GM11168 (cell line): Measurements from ENCODE around the gene RAPGEFL1.
"Not testable (repeated sequence)": the region's sequence is repeated elsewhere in the genome, so short reads cannot be mapped to it uniquely, and the experiment has no call there.

Experiments used
- in situ Hi-C: fragments of 300-500 bp; cut with MboI; formaldehyde crosslinking; loops from one replicate; pipeline ENCODE4 v1.12.0; 2022; ENCODE audit warnings: low sequenced_read_pairs; ENCODE audit not compliant: unreplicated experiment

The RAPGEFL1 gene

DNA sequence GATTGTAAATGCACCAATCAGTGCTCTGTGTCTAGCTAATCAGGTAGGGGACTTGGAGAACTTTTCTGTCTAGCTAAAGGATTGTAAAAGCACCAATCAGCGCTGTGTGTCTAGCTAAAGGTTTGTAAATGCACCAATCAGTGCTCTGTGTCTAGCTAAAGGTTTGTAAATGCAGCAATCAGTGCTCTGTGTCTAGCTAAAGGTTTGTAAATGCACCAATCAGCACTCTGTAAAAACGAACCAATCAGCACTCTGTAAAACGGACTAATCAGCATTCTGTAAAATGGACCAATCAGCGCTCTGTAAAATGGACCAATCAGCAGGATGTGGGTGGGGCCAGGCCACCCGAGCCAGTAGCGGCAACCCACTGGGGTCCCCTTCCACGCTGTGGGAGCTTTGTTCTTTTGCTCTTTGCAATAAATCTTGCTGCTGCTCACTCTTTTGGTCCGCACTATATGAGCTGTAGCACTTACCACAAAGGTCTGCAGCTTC is 20.7 kb downstream of the RAPGEFL1 start:
- in situ Hi-C loops: loop anchor here (10.0 kb wide), 1 partner anchor 87 kb away; the partner anchor contains the start of gene CDC6

DNA sequence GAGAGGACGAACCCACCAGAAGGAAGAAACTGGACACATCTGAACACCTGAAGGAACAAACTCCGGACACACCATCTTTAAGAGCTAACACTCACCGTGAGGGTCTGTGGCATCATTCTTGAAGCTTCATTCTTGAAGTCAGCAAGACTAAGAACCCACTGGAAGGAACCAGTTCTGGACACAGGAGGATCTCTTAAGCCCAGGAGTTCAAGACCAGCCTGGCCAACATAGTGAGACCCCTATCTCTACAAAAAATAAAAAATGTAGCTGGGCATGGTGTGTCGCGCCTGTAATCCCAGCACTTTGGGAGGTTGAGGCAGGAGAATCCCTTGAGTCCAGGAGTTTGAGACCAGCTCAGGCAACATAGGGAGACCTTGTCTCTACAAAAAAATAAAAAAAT is 21.3 kb downstream of the RAPGEFL1 start:
- in situ Hi-C loops: loop anchor here (10.0 kb wide), 1 partner anchor 86 kb away; the partner anchor contains the start of gene CDC6

DNA sequence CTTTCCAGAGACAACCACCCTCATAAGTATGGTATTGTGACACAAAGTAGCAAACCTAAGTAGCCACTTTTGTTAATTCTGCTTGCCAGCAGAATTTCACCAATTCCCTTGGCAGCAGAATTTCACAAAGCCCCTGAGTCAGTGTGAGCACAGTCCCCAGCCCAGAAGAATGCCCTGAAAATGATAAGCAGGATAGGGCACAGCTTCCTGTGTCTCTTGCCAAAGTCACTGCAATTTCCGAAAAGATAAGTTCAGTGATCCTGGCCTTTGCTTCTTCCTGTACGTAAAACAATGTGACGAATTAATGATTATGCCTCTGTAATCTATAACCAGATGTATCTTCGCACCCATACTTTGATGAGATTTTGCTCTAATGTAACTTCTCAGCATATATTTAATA is 25.9 kb downstream of the RAPGEFL1 start:
- in situ Hi-C loops: no loop called here

- in situ Hi-C loops: not testable (repeated sequence)
Observed at GRCh38 chr17:40206193-40206592, 28.9 kb downstream of the RAPGEFL1 start.

DNA sequence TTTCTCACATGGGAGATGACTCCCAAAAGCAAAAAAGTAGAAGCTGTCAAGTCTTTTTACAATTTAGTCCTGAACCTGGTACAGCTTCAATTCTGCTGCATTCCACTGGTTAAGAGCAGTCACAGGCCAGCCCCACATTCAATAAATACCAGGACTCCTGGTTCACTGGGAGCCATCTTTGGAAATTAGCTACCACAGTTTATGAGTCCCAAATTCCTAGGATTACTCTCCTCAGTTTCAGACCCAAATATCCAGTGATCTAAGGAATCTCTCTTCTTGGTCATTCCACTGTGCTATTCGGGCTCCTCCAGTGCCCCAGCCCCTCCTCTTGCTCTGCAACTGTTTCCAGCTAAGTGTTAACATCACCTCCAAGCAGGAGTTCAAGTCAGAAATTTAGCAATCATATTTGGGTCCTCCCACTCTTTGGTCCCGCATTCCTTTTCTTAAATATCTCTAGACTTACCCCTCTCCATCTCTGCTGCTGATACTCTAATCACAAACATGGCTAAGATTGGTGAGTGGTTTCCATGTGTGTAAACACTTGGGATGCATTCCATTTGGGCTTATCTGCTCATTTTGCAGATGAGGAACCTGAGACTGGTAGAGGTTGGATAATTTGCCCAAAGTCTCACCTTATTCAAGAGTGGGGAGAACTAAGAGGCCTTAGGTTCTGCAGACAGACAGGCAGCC is 32.3 kb downstream of the RAPGEFL1 start:
- in situ Hi-C loops: no loop called here

DNA sequence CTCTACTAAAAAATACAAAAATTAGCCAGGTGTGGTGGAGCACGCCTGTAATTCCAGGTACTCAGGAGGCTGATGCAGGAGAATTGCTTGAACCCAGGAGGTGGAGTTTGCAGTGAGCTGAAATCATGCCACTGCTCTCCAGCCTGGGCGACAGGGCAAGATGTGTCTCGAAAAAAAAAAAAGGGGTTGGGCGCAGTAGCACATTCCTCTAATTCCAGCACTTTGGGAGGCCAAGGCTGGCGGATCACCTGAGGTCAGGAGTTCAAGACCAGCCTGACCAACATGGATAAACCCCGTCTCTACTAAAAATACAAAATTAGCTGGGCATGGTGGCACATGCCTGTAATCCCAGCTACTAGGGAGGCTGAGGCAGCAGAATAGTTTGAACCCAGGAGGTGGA is 36.6 kb downstream of the RAPGEFL1 start:
- in situ Hi-C loops: not testable (repeated sequence)

- in situ Hi-C loops: no loop called here
Observed at GRCh38 chr17:40218006-40218739, 40.9 kb downstream of the RAPGEFL1 start.

- in situ Hi-C loops: no loop called here
Observed at GRCh38 chr17:40218740-40219593, 41.7 kb downstream of the RAPGEFL1 start, which contains the start of gene WIPF2. Gene WIPF2 (plus strand): TSS chr17:40219304. CDS start chr17:40256460, 37,156 bp downstream.

- in situ Hi-C loops: no loop called here
Observed at GRCh38 chr17:40219594-40220338, 42.5 kb downstream of the RAPGEFL1 start.

DNA sequence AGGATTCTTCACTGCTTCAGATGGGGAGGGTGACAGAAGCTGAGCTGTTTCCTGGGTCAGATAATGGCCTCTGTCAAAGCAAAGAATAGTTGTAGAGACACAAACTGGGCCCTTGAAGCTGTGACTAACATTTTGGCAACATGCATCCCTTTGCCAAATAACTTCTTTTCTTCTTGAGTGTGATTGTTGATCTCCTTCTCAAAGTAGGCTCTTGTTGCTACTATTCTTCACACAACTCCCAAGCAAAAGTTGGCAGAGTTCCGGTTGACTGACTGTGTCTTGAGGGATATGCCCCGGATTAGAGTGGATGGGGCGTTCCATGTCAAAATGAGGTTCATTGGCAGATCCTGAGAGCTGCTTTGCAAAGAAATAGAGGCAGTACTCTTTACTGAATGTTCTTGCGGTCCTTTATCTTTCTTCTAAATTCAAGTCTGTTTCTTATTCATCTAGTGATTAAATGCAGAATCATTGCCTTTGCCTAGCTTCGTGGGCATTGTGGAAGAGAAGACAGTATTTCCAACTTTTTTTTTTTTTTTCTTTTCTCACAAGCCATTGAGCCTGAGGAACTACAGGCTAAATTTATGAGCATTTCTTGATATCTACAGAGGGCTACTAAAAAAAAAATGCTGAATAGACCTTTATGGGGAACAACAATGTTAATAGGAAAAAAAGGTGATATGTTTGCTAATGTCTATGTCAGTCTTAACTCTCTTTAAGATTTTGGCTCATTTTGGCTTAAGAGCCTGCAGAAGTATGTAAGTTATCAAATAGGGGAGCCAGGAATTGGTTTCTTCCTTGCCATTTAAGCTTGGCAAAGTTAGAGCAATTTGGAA is 47.7 kb downstream of the RAPGEFL1 start:
- in situ Hi-C loops: no loop called here

DNA sequence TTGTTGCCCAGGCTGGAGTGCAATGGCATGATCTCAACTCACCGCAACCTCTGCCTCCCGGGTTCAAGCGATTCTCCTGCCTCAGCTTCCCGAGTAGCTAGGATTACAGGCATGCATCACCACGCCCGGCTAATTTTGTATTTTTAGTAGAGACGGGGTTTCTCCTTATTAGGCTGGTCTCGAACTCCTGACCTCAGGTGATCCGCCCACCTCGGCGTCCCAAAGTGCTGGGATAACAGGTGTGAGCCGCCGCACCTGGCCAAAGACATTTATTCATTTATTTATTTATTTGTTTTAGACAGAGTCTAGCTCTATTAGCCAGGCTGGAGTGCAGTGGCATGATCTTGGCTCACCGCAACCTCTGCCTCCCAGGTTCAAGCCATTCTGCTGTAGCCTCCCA is 51.9 kb downstream of the RAPGEFL1 start:
- in situ Hi-C loops: not testable (repeated sequence)

GRCh38 chr17:40230670-40231069 is 53.4 kb downstream of the RAPGEFL1 start:
- in situ Hi-C loops: no loop called here

GRCh38 chr17:40231928-40232327 is 54.7 kb downstream of the RAPGEFL1 start:
- in situ Hi-C loops: not testable (repeated sequence)

DNA sequence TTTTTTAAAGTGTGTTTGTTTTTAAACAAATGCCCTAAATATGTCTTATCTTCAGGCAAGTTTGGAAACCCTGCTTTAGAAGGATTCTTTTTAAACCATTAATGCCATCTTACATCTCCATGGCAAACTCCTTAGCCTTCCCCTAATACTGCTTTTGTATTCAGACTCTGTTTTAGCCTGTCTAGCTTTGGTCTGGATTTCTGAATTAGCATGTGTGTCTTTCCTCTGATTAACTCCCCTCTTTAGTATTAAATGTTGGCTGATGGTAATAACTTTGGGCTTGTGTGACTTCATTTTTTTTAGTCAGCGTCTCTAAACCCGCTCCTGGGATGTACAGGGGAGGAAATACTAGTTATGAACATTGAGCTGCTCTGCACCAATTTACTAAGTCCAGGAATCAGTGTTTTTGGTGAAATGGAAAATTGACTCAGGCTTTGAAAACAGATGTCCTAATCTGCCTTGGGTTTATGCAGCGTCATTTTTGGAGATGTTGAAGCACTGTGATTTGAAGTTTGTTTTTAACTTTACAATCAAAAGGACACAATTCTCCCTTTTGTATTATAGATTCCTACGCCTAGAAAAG is 64.1 kb downstream of the RAPGEFL1 start:
- in situ Hi-C loops: no loop called here

DNA sequence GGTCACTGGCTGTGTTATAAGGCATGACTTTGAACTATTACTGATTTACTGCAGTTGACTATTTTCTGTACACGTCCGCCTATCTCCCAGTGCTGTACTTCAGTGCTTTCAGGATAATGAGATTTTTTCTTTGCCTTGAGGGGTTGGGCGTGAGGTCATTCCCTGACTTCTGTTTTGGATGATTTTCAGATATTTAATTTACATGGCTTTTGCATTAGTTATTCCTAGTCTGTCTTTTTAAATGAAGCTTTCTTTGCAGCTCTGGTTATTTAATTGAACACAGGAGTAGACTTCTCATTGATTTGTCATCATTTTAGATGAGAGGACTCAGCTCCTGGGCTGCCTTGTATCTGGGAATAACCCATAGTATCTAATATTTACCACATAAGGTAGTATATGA is 65.5 kb downstream of the RAPGEFL1 start:
- in situ Hi-C loops: no loop called here

GRCh38 chr17:40243761-40244160 is 66.5 kb downstream of the RAPGEFL1 start:
- in situ Hi-C loops: no loop called here

DNA sequence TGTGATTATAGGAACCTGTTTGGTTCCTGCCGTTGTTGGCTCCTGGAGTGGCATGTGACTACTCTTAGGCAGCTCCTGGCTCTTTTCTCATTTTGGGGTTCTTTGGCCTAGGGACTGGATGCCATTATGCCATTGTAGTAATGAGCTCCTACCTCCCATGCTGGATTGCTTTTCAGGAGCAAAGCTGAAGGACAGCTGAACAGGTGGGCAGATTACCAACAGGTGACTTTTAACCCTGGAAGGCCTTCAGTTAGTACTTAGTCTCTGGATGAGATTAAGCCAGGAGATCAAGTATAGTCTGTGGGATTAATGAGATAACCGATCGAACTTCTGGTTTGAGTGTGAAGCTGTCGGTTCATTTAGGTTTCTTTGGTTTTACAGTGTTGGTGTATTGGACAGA is 67.0 kb downstream of the RAPGEFL1 start:
- in situ Hi-C loops: no loop called here
